ENCODE results near the gene PRG2. TPM values are rescaled to one million over a fixed set of nuclear protein-coding genes. Genes with fewer than 3 reads are reported as not detected.

PRG2 gene
- 0.18 TPM in 1 of 2 replicates, not detected in the other for total RNA-seq

DNA sequence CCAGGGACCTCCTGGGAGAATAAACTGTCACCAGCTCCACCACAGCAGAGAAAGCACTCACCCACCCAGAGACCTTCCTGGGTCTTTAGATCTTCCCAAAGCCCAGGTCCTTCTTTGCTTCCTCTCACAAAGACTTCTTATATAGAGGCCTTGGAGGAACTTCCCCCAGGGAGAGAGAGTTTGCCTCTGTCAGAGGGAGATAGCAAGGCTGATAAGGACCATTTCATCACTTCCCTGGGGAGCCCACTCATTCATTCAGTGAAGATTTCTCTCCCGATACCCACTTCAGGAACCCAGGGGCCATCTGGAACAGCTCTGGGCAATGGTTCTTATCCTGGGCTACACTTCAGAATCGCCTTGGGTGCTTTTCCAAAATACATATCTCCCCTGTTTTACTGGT, at the start of gene PRG2:
TSS of gene PRG2 (minus strand) at position 116 of the 400 bp plus-strand sequence. CDS start 706 bp downstream, outside the sequence.
- Mint-ChIP-seq H3K4me3 (ENCODE audit: low read depth) (no peak within 1 kb of the TSS), H3K9me3 (no peaks in the 10 kb centered on the region), H3K27ac (no peak within 1 kb of the TSS), H3K27me3 (ENCODE audit: low read depth) (no peaks in the 10 kb centered on the region), H3K36me3 (ENCODE audit: low read depth) (no peaks in the 10 kb centered on the region), H3K4me1 (ENCODE audit: low read depth) (no peaks in the 10 kb centered on the region)
- no peak for DNase-seq (ENCODE audit: low spot score)
- intact Hi-C loops (cut with micrococcal nuclease), result no loop called here

DNA sequence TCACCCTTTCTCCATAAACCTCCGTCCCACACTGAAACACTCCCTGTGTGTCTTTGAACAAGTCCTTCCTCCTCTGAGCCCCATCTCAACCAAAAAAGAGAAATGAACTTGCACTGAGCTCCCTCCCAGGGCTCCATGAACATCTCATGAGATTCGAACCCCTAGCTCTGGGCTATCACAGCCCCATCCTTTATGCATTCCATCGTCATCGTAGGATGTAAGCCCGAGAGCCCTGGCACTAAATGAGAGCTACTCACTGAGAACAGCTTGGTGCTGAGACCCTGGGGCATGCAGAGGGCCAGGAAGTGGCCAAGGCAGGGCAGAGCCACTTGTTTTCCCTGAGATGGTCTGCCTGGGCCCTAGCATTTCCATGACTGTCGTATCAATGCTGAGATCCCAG, 49.3 kb upstream of the PRG2 start:
- H3K27ac Mint-ChIP-seq, result no peak overlapping the region
- intact Hi-C loops (cut with micrococcal nuclease), result no loop called here
- no peaks in the 10 kb centered on the region for H3K9me3 Mint-ChIP-seq
- peaks cover 3% of the 10 kb centered on the region for H3K27me3 Mint-ChIP-seq (ENCODE audit: low read depth)
- H3K4me1 Mint-ChIP-seq (ENCODE audit: low read depth), result no peaks in the 10 kb centered on the region
- DNase-seq (ENCODE audit: low spot score), result no peak
- no peak overlapping the region for H3K4me3 Mint-ChIP-seq (ENCODE audit: low read depth)
- H3K36me3 Mint-ChIP-seq (ENCODE audit: low read depth), result no peaks in the 10 kb centered on the region

GRCh38 chr11:57438345-57439285, 48.2 kb upstream of the PRG2 start:
- intact Hi-C loops (cut with micrococcal nuclease), result no loop called here
- no peak for DNase-seq (ENCODE audit: low spot score)
- no peaks in the 10 kb centered on the region for H3K36me3 Mint-ChIP-seq (ENCODE audit: low read depth)
- H3K4me1 Mint-ChIP-seq (ENCODE audit: low read depth), result no peaks in the 10 kb centered on the region
- H3K27me3 Mint-ChIP-seq (ENCODE audit: low read depth), result peaks cover 3% of the 10 kb centered on the region
- no peaks in the 10 kb centered on the region for H3K9me3 Mint-ChIP-seq
- H3K4me3 Mint-ChIP-seq (ENCODE audit: low read depth), result no peak overlapping the region
- H3K27ac Mint-ChIP-seq, result no peak overlapping the region

DNA sequence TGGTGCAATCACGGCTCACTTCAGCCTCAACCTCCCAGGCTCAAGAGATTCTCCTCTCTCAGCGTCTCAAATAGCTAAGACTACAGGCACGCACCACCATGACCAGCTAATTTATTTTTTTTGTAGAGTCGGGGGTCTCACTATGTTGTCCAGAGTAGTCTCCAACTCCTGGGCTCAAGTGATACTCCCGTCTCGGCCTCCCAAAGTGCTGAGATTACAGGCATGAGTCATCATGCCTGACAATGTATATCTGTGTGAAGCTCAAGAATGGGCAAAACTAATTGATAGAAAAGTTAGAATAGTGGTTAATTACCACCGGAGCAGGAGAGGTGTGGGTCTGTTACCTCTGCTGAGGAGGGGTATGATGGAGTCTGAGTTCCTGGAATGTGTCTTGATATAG, 45.6 kb upstream of the PRG2 start:
- intact Hi-C loops (cut with micrococcal nuclease), result no loop called here
- no peak overlapping the region for H3K27ac Mint-ChIP-seq
- H3K9me3 Mint-ChIP-seq, result no peaks in the 10 kb centered on the region
- peaks cover 3% of the 10 kb centered on the region for H3K27me3 Mint-ChIP-seq (ENCODE audit: low read depth)
- no peaks in the 10 kb centered on the region for H3K36me3 Mint-ChIP-seq (ENCODE audit: low read depth)
- peaks cover 10% of the 10 kb centered on the region for H3K4me1 Mint-ChIP-seq (ENCODE audit: low read depth)
- H3K4me3 Mint-ChIP-seq (ENCODE audit: low read depth), result no peak overlapping the region
- no peak for DNase-seq (ENCODE audit: low spot score)

DNA sequence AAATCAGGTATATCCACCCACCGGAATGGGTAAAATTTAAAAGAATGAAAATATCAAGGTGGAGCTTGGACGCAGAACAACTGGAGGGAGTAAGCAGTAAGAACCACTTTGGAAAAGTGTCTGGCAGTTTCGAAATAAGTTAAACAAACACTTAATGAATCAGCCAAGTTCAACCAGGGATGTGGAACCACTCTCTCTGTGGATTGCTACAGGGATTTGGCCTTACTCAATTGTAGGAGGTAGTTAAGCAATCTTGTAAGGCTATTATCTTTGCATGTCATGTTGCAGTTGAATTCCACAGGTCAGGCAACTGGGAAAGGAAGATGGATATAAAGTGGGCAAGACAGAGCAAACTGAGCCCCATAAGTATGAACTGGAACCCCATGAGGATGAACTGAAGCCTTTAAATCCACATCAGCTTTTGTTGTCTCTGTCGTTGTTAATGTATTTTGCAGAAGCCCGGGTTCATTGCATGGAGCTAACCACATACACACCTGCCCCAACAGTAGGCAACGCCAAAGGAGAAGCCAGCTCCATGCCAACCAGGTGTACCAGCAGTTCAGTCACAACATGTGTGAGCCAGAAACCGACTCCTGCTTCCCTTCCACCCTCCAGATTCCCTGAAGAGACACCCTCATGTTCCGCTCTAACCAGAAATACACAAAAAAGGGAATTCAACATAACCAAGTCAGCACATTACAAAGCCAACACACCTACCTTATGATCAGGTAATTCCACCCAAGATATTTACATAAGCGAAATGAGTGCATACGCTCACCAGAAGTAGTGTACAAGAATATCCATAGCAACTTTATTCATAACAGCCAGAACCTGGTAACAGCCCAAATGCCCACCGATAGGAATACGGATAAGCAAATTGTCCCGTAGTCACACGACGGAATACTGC, 44.4 kb upstream of the PRG2 start:
- Mint-ChIP-seq H3K36me3 (ENCODE audit: low read depth) (no peaks in the 10 kb centered on the region), H3K4me3 (ENCODE audit: low read depth) (no peak overlapping the region), H3K9me3 (no peaks in the 10 kb centered on the region), H3K27ac (no peak overlapping the region), H3K4me1 (ENCODE audit: low read depth) (peaks cover 10% of the 10 kb centered on the region), H3K27me3 (ENCODE audit: low read depth) (peaks cover 3% of the 10 kb centered on the region)
- no peak for DNase-seq (ENCODE audit: low spot score)
- intact Hi-C loops (cut with micrococcal nuclease), result no loop called here

DNA sequence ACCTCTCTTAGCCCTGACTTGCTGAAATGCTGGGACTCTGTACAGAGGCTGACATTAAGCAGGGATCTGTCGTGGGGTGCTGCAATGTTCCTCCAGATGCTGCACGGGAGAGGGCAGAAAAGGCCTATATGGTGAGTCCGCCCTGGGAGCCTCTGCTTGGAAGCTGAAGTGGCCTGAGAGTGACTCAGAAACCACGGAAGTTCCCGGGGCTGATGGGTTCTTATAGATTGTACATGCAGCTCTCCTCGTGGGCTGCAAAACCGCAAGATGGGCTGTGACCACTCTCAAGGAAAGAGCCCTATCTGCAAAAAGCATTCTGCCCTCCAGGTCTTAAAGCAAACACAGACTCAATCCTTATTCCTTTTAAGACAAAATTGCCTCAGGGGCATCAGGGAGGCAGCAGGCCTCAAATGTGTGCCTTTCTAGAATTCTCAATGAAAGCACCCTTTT, 42.3 kb upstream of the PRG2 start:
- Mint-ChIP-seq H3K36me3 (ENCODE audit: low read depth) (no peaks in the 10 kb centered on the region), H3K27me3 (ENCODE audit: low read depth) (peaks cover 5% of the 10 kb centered on the region), H3K4me3 (ENCODE audit: low read depth) (no peak overlapping the region), H3K9me3 (no peaks in the 10 kb centered on the region), H3K4me1 (ENCODE audit: low read depth) (peaks cover 10% of the 10 kb centered on the region), H3K27ac (no peak overlapping the region)
- intact Hi-C loops (cut with micrococcal nuclease), result no loop called here
- no peak for DNase-seq (ENCODE audit: low spot score)

DNA sequence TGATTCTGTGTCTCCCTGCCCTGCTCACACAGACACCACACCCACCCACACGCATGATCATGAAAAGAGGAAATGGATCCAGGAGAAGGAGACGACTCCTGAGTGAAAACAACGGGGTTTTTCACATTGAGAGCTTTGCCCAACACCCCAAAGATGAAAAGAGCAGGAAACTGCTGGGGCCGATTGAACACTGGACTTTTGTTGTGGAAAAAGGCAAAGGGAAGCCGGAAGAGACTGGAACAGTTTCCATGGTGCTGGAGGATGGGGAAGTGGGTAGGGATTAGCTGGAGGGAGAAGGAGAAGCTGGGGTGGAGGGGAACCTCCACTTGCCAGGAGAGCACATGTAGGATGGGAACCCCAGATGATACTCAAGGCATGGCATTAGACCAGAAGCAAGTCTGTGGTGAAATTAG, 41.7 kb upstream of the PRG2 start:
- Mint-ChIP-seq H3K4me1 (ENCODE audit: low read depth) (peaks cover 16% of the 10 kb centered on the region), H3K27ac (no peak overlapping the region)
- intact Hi-C loops (cut with micrococcal nuclease), result no loop called here

GRCh38 chr11:57430952-57431351, 40.5 kb upstream of the PRG2 start:
- intact Hi-C loops (cut with micrococcal nuclease), result no loop called here
- H3K4me3 Mint-ChIP-seq (ENCODE audit: low read depth), result no peak overlapping the region

More for the DNA sequence above, 41.7 kb upstream of the PRG2 start:
- Mint-ChIP-seq H3K36me3 (ENCODE audit: low read depth) (no peaks in the 10 kb centered on the region), H3K27me3 (ENCODE audit: low read depth) (peaks cover 5% of the 10 kb centered on the region), H3K4me3 (ENCODE audit: low read depth) (no peak overlapping the region), H3K9me3 (no peaks in the 10 kb centered on the region)
- DNase-seq (ENCODE audit: low spot score), result no peak

DNA sequence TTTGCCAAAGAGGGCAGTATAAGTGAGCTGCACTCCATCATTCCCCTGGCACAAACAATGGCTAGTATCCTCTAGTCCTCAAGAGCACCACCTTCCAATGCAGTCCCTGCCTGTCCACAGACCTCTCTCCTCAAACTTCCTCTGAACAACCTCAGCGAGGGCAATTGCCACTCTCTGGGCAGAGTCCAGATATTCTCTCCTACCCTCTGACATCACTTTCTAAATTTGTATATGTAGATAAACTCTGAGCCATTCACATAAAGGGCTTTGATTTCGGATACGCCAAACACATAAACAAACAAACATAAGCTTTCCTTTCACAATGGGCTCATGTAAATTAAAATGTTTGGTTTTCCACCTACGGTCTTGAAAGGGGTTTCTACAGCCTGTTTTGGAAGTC, 39.5 kb upstream of the PRG2 start:
- H3K27me3 Mint-ChIP-seq (ENCODE audit: low read depth), result peaks cover 3% of the 10 kb centered on the region
- H3K4me1 Mint-ChIP-seq (ENCODE audit: low read depth), result peaks cover 25% of the 10 kb centered on the region
- intact Hi-C loops (cut with micrococcal nuclease), result loop anchor here (5.0 to 10.0 kb wide), 3 partner anchors 93 to 237 kb away; partner anchors contain the start of genes P2RX3, SSRP1, YPEL4 and ZDHHC5
- DNase-seq (ENCODE audit: low spot score), result no peak
- H3K36me3 Mint-ChIP-seq (ENCODE audit: low read depth), result peaks cover 18% of the 10 kb centered on the region
- H3K9me3 Mint-ChIP-seq, result no peaks in the 10 kb centered on the region
- H3K4me3 Mint-ChIP-seq (ENCODE audit: low read depth), result no peak overlapping the region
- no peak overlapping the region for H3K27ac Mint-ChIP-seq

More at GRCh38 chr11:57430952-57431351, 40.5 kb upstream of the PRG2 start:
- H3K27ac Mint-ChIP-seq, result no peak overlapping the region
- no peaks in the 10 kb centered on the region for H3K9me3 Mint-ChIP-seq
- peaks cover 5% of the 10 kb centered on the region for H3K27me3 Mint-ChIP-seq (ENCODE audit: low read depth)
- H3K36me3 Mint-ChIP-seq (ENCODE audit: low read depth), result peaks cover 8% of the 10 kb centered on the region
- H3K4me1 Mint-ChIP-seq (ENCODE audit: low read depth), result peaks cover 22% of the 10 kb centered on the region
- DNase-seq (ENCODE audit: low spot score), result no peak

GRCh38 chr11:57428643-57429042, 38.2 kb upstream of the PRG2 start:
- H3K4me1 Mint-ChIP-seq (ENCODE audit: low read depth), result peaks cover 38% of the 10 kb centered on the region
- intact Hi-C loops (cut with micrococcal nuclease), result loop anchor here (5.0 to 10.0 kb wide), 3 partner anchors 91 to 239 kb away; partner anchors contain the start of genes P2RX3, SSRP1, YPEL4 and ZDHHC5
- H3K4me3 Mint-ChIP-seq (ENCODE audit: low read depth), result no peak overlapping the region
- H3K27me3 Mint-ChIP-seq (ENCODE audit: low read depth), result peaks cover 3% of the 10 kb centered on the region
- peaks cover 31% of the 10 kb centered on the region for H3K36me3 Mint-ChIP-seq (ENCODE audit: low read depth)
- H3K9me3 Mint-ChIP-seq, result no peaks in the 10 kb centered on the region
- DNase-seq (ENCODE audit: low spot score), result no peak
- H3K27ac Mint-ChIP-seq, result no peak overlapping the region

GRCh38 chr11:57427727-57428082, 37.3 kb upstream of the PRG2 start:
- no peaks in the 10 kb centered on the region for H3K9me3 Mint-ChIP-seq
- H3K36me3 Mint-ChIP-seq (ENCODE audit: low read depth), result peaks cover 40% of the 10 kb centered on the region
- H3K27ac Mint-ChIP-seq, result peak overlapping the region; percentile 64
- H3K27me3 Mint-ChIP-seq (ENCODE audit: low read depth), result peaks cover 3% of the 10 kb centered on the region
- peak overlapping the region; percentile 91 for H3K4me3 Mint-ChIP-seq (ENCODE audit: low read depth)
- DNase-seq (ENCODE audit: low spot score), result no peak
- peaks cover 42% of the 10 kb centered on the region for H3K4me1 Mint-ChIP-seq (ENCODE audit: low read depth)
- intact Hi-C loops (cut with micrococcal nuclease), result loop anchor here (5.0 to 10.0 kb wide), 3 partner anchors 90 to 240 kb away; partner anchors contain the start of genes P2RX3, SSRP1, YPEL4 and ZDHHC5

DNA sequence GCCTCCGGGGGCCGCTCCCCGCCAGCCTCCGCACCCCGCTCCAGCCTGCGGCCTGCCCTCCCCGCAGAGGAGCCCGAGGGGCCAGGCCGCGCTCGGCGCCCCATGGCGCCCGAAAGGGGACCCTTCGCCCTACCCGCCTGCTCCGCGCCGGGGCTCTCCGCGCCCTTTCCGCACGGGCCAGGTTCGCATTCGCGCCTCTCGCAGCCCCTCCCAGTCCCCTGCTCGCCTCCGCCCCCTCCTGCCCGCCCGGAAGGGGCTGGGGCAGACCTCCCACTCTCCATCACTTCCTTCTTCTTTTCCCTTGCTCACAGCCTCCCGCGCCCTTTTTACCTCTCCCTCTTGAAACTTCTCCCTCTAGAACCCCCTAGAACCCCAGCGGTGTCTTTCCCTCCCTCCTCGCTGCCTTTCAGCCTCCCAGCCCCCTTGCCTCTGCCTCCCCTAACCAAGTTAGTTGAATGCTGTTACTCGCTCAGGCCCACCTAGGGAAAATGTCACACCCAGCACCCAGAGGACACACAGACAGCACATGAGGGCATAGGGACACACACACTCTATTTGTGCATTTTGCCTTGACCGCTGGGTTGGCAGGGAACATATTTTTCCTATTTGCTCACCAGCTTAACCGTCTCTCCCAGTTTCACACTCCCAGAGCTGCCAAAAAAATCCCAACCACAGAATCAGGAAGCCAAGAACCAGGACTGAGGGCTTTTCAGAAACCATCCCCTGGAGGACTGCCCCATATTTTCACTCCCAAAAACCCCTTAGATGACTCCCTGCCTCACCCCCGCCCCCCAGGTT, 36.7 kb upstream of the PRG2 start, which contains the start of gene SLC43A3:
TSS of gene SLC43A3 (minus strand) at position 193 of the 798 bp plus-strand sequence. CDS start 949 bp downstream, outside the sequence.
- peak within 1 kb of the TSS; percentile 64 for H3K27ac Mint-ChIP-seq
- H3K27me3 Mint-ChIP-seq (ENCODE audit: low read depth), result peaks cover 3% of the 10 kb centered on the region
- H3K36me3 Mint-ChIP-seq (ENCODE audit: low read depth), result peaks cover 46% of the 10 kb centered on the region
- no peaks in the 10 kb centered on the region for H3K9me3 Mint-ChIP-seq
- H3K4me3 Mint-ChIP-seq (ENCODE audit: low read depth), result peak within 1 kb of the TSS; percentile 91
- peaks cover 44% of the 10 kb centered on the region for H3K4me1 Mint-ChIP-seq (ENCODE audit: low read depth)
- intact Hi-C loops (cut with micrococcal nuclease), result loop anchor here (5.0 to 10.0 kb wide), 3 partner anchors 90 to 240 kb away; partner anchors contain the start of genes P2RX3, SSRP1, YPEL4 and ZDHHC5
- peak; percentile 66 for DNase-seq (ENCODE audit: low spot score)
